H1 (cell line): ENCODE results near the gene HOXC11.

ENCODE experiments used
- BACH1 ChIP-seq: IDR thresholded peaks from 2 replicates; pipeline ENCODE4 v1.6.1; 2012; ENCODE audit warnings: low read length, improper control_type of control experiment
- CEBPB ChIP-seq: IDR thresholded peaks from 2 replicates; pipeline ENCODE4 v1.6.1; 2012; ENCODE audit warnings: low read depth, low read length
- CTCF ChIP-seq, 3 experiments: IDR thresholded peaks; 1 replicate in 2 of 3; 2 replicates in 1 of 3; pipeline versions ENCODE4 v1.5.1 to v1.6.1; 2011; ENCODE audit warnings: low read length in 3 of 3, mild to moderate bottlenecking in 3 of 3, inconsistent platforms in 2 of 3, low read depth in 1 of 3, moderate library complexity in 1 of 3; ENCODE audit not compliant: insufficient read depth in 1 of 3; ENCODE audit errors: control extremely low read depth in 1 of 3
- EP300 ChIP-seq, 2 experiments: IDR thresholded peaks; 1 replicate in 1 of 2; 2 replicates in 1 of 2; pipeline ENCODE4 v1.6.1; 2011 to 2012; ENCODE audit warnings: low read depth in 2 of 2, low read length in 2 of 2, mild to moderate bottlenecking in 2 of 2, borderline replicate concordance in 1 of 2, inconsistent platforms in 1 of 2, moderate library complexity in 1 of 2
- MAFK ChIP-seq: IDR thresholded peaks from 2 replicates; pipeline ENCODE4 v1.6.1; 2012; ENCODE audit warnings: low read depth, mild to moderate bottlenecking, improper control_type of control experiment, low read length
- NANOG ChIP-seq: IDR thresholded peaks from 2 replicates; pipeline ENCODE4 v1.6.1; 2011; ENCODE audit warnings: low read length, low read depth, mild to moderate bottlenecking, inconsistent platforms; ENCODE audit not compliant: insufficient read depth, poor library complexity, severe bottlenecking
- POLR2A ChIP-seq, 2 experiments: IDR thresholded peaks; 1 replicate in 1 of 2; 2 replicates in 1 of 2; pipeline ENCODE4 v1.6.1; 2011; ENCODE audit warnings: low read depth in 2 of 2, low read length in 2 of 2, mild to moderate bottlenecking in 2 of 2; ENCODE audit errors: control extremely low read depth in 1 of 2
- RBBP5 ChIP-seq: IDR thresholded peaks from 2 replicates; pipeline ENCODE4 v1.7.1; 2012; ENCODE audit warnings: low read depth, mild to moderate bottlenecking, inconsistent platforms, low read length, moderate library complexity, borderline replicate concordance
- SIN3A ChIP-seq, 2 experiments: IDR thresholded peaks in 1 of 2; conservative IDR thresholded peaks in 1 of 2; 2 replicates each; pipeline ENCODE4 v1.6.1; 2011 to 2012; ENCODE audit warnings: low read length in 2 of 2, improper control_type of control experiment in 1 of 2, low read depth in 1 of 2, mild to moderate bottlenecking in 1 of 2
- SP1 ChIP-seq: IDR thresholded peaks from 2 replicates; pipeline ENCODE4 v1.6.1; 2011; ENCODE audit warnings: low read depth, low read length

DNA sequence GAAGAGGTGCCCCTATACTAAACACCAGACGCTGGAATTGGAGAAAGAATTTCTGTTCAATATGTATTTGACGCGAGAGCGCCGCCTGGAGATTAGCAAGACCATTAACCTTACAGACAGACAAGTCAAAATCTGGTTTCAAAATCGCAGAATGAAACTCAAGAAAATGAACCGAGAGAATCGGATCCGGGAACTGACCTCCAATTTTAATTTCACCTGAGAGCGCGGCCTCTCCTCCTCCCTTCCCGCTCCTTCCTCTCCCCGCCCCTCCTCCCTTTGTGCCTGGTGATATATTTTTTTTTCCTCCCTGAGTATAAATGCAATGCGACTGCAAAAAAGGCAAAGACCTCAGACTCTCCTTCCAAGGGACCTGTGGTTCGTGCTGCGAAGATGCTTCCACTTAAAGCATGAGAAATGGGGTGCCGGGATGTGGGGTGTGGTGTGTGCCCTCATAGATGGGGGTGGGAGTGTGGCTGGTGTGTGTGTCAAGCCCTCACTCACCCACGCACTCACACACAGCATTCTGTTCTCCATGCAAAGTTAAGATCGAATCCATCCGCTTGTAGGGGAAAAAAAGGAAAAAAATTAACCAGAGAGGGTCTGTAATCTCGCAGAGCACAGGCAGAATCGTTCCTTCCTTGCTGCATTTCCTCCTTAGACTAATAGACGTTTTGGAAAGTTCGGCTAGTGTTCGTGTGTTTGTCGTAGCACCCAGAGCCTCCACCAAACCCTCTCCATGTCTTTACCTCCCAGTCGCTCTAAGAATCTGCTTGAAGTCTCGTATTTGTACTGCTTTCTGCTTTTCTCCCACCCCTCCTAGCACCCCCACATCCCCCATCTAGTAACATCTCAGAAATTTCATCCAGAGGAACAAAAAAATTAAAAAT lies 16.5 kb downstream of the HOXC11 start:
- no peak for TF ChIP-seq CEBPB
- no peak for TF ChIP-seq EP300 (IDR thresholded peaks at IDR 0.05; ENCODE audit: borderline replicate concordance in 1 of 2, low read depth in 2 of 2, low read length in 2 of 2)
- no peak for TF ChIP-seq SP1
- no peak for TF ChIP-seq RBBP5
- no peak for TF ChIP-seq BACH1
- TF ChIP-seq MAFK, result no peak
- TF ChIP-seq CTCF (IDR thresholded peaks at IDR 0.05; ENCODE audit: control extremely low read depth in 1 of 3, insufficient read depth in 1 of 3, low read depth in 1 of 3, low read length in 3 of 3), result peak in 2 of 3 experiments; percentile 35 to 39; a peak in 2 of 4 replicates
- no peak for TF ChIP-seq POLR2A (IDR thresholded peaks at IDR 0.05; ENCODE audit: control extremely low read depth in 1 of 2, low read depth in 2 of 2, low read length in 2 of 2)
- TF ChIP-seq SIN3A (conservative IDR thresholded peaks at IDR 0.05 in 1 of 2, IDR thresholded peaks at IDR 0.05 in 1 of 2; ENCODE audit: low read depth in 1 of 2, low read length in 2 of 2), result no peak
- no peak for TF ChIP-seq NANOG
